GM18502 (cell line): Measurements from ENCODE around the gene FLNB.

Experiments used
- ATAC-seq: cut with Tn5 transposase; IDR thresholded peaks from one replicate; pipeline ENCODE4 v1.9.1; 2021; ENCODE audit warnings: mild to moderate bottlenecking; ENCODE audit not compliant: unreplicated experiment, poor library complexity

Gene FLNB

DNA sequence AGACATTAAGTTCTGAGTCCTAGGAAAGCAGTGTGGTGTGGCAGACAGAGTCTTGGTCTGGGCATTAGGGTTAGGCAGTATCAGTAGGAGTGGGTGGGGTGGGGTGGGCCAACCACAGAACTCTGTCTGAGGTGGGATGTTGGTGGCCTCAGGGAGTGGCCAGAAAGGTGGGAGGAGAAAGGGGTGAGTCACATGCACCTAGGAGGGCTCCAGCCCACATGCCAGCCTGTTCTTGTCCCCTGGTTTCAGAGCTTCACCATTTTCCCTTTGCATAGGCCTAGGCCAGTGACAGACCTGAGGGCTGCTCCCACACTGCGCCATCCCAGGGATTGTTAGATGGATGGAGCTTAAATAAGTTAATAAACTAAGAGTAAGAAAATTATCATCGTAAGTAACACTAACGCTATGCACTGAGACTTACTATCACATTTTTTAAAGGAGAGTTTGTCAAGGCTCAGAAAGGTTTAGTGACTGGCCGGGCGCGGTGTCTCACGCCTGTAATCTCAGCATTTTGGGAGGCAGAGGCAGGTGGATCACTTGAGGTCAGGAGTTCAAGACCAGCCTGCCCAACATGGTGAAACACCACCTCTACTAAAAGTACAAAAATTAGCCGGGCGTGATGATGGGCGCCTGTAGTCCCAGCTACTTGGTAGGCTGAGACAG, 168.7 kb downstream of the FLNB start:
- ATAC-seq, result no peak

DNA sequence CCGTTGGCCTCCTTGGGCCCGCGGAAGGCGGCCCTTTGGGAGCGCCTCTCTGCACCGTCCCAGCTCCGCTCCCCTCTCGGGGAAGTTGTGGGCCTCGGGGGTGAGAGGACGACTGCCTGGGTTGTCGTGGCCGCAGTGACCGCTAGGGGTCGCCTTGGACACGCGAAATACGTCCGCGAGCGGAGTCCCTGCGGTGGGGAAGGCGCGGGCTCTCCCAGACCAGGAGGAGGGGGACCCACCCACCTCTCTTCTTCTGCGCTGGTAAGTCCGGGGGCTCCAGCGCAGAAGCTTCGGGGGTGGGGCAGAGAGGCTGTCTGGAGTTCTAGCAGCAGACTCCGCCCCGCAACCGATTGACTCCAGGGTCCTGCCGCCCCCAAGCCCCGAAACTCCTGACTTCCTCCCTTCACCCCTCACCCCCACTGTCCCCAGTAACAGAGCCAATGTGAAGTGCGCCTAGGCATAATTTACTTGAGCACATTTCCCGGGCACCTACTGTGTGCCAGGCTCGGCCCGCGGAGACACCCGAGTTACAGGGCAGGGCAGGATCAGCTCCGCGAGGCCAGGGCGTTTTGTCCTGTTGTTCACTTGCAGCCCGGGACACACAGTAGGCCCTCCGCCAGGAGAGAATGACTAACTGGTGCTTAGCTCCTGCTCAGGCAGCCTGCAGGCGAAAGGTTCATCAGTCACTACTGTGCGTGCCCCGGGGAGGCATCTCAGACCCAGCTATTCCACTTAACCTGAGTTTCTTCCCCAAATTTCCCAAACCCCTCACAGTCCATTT, 169.7 kb downstream of the FLNB start:
- peak; percentile 84 for ATAC-seq

DNA sequence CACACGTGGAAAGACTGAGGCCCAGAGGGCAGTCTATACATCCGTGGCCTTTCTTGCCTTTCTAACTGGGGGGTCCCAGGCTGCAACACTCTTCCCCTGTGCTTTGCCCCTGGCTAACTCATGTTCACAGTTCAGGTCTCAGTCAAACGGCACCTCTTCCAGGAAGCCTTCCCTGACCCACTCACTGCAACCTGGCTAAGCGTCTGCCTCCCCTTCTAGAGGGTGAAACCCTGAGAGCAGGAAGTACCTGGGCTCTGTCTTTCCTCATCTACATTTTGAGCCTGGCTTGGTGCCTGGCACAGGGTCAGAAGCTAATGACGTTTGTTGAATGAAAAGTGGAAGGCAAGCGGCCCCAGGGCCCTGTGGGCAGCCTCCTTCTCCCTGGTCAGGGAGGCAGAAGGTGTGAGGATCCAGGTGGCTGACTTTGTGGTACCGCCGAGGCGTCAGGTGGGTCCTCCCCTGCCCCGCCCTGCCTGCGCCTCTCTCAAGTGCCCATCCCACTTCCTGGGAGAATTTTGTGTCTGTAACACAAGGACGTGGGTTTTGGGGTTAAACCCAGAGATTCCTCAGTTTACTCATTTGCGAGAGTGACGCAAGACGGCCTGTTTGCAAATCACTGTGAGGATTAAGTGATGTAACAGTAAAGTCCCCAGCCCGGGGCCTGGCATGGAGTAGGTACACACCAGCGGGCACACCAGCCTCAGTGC, 170.5 kb downstream of the FLNB start:
- ATAC-seq, result no peak

DNA sequence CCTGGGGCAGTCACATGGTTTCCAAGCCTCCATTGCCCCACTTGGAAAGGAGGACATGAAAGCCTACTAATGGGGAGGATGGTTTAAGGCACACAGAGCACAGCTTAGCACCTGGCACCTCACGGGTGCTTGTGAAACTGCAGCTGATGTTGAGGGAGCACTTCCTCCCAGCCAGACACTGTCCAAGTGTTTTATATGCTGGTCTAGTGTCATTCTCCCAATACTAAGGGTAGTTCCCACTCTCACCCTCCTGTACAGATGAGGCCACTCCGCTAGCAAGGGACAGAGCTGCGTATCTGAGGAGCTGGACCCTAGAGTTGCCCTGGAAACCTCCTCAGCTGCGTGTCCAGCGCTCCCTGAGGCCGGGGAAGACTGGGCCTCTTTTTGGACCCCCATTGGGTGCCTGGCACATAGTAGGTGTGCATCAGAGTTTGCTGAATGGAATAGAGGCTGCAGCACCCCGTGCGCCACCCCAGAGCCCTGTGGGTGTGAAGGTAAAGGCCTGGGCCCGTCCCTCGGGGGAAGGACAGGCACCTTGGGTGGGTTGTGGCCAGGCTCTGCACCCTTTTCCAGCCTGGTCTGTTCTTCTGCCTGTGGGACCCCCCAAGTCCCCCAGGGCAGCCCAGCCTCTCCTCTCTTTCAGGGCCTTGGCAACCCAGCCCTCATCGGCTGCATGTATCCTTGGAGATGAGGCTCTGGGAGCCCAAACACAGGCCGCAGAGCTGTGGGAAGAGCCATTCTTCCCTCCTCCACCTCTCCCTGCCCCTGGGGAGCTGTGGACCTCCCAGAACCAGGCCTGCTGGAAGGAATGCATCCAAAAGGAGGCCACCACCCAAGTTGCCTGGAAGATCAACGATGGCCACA, 171.2 kb downstream of the FLNB start:
- ATAC-seq, result no peak

DNA sequence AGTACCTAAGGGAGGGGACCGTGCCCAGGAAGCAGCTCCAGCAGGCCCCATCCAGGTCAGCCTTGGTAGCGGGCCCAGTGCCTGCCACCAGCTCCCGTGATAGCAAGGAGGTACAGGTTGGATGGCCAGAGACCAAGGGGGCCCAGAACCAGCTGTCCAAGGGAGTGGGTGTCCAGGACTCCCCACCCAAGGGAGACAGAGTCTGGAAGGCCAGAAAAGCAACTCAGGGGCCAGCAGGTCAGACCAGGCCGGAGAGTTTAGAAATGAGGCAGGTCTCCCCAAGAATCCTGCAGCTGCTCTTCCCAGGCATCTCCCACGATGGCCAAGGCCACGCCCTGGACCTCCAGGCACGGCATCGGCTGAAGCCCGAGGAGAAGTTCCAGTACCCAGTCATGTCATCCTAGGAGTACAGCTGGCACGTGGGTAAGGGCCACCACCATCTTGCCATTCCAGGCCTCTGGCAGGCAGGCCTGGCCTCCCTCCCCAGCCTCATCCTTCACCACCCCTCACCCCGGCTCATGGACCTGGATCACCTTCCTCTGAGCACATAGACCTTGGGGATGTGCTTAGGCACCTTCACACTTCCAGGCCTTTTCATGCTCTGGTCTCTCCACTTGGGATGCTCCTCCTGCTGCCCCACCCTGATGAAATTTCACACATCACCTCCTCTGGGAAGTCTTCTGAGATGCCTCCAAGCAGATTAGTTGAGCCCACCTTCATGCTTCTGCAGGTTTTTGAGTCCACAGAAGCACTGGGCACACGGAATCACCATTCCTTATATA, 172.1 kb downstream of the FLNB start:
- ATAC-seq, result no peak

DNA sequence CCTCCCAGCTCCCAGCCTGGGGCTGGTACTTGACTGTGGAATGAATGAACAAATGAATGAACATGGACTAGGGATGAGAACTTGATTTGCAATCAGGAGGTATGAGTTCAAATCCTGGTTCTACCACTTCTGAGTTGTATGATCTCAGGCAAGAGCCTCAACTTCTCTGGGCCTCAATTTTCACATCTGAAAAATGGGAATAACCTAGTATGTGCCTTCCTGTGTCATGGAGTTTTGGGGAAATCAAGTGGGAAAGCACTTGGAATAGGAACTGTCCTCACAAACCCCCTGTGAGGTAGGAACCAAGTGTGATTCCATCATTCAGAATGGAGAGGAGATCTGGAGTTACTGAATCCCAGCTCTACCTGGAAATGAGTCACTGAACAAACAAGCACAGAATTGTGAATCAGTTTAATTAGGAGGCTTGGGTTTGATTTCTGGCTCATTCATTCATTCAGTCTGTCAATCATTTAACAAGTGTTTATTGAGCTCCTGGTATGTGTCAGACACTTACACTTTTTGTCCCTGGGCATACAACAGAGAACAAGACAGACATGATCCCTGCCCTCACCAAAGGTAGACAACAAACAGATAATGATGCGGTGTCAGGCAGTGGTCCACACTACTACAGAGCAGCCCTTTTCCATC, 172.8 kb downstream of the FLNB start:
- ATAC-seq, result no peak

DNA sequence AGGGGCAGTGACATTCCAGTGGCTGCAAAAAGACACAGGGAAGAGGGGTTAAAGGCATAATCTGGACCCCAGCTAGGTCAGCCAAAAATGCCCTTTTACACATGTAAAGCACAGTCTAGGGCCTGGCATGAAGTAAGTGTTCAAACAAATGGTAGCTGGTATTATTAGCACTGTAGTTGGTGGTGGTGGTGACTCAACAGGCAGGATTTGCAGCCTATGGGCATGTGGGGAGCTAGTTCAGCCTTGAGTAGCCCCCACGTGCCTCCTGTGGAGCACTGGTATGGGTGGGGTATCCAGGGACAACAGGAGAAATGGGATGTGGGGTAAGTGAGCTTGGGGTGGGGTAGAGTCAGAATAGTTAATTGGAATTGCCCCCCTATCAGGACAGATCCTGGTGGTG, 175.0 kb downstream of the FLNB start:
- no peak for ATAC-seq

DNA sequence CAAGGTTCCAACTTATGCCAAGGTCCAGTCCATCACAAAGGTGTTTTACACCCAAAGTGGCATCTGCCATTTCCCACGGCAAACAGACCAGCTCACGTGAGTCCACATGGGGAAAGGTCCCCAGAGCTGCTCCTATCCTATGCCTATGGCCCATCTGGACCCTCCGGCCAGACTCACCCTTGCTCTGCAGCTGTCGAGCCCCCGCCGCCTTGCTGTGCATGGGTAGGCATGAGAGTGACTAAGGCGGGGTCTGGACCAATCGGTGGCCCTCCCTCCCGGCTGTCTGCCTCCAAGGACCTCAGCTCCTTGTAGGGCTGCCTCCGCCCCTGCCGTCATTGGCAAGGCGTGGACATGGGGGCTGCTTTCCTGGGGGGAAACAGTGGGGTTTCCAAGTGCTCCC, 175.7 kb downstream of the FLNB start:
- no peak for ATAC-seq

DNA sequence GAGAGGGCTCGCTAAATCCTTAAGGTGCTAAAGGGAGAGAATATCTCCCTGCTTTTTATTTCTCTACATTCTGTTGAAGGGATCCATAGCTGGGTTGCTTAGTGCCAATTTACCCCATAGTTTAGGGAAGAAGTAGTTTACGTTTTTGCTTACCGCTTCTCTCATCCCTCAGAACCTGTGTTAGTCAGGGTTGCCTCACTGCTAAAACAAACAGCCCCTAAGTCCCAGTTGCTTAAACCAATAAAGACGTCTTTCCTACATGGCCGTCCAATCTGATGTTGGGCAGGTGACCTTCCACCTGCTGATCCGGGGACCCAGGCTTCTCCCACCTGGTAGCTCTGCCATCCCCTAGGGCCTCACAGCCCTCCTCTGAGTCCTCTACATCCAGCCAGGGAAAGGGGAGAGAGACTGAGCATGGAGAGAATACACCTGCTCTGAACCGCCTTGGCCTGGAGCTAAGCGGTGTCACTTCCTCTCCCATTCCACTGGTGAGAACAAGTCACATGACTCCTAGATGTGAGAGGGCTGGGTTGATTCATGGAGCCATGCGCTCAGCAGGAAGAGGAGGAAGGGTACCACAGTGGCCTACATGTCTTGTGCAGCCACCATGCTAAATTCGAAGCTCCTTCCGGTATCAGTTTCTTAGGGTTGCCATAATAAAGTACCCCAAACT, 176.2 kb downstream of the FLNB start:
- no peak for ATAC-seq

DNA sequence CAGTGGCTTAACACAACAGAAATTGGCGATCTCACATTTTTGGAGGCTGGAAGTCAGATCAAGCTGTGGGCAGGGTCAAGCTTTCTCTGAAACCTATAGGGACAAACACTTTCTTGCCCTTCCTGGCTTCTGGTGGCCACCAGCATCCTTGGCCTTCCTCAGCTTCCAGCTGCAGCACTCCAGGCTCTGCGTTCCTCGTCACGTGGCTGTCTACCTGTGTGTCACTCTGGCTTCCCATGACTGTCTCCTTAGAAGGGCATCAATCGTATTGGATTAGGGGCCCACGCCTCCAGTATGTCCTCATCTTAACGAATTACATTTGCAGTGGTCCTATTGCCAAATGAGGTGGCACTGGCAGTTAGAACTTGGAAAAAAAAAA, 176.7 kb downstream of the FLNB start:
- ATAC-seq, result no peak

DNA sequence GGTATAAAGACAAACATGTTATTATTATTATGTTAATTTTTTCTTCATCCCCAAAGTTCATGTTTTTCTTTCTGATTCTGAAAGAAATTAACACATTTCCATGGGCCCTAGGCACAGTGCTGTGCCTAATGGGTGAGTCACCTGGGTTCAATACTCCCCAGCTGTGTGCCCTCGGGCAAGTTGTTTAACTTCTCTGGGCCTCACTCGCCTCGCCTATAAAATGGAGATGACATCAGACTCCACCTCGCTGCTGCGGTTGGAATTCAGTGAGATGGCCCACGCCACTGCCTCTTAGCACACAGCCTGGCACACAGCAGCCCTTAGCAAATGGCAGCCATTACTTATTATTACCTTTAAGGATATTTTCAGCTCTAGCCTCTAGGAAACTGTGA, 179.9 kb downstream of the FLNB start:
- ATAC-seq, result no peak

DNA sequence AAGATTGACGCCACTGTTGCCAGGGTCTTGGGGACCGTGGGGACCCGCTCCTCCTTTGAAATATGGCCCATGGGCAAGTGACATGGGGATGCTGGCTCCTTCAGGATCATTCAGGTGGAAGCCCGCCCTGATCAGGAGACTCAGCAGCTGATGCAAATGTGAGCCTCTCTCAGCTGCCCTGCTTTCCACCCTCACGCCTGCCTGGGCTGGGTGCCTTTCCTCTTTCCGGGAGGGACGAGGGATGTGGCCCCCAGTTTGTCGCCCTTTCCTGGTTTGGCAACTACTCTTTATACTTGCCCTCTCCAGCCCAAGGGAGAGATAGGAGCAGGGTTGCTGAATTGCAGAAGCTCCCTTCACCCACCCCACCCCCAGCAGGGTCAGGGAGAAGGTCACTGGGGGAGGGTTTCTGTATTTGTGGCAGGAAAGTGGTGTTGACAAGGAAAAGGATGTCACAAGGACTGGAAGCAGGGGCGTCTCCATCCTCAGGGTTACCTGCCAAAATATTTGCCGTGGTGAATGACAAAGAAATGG, 180.8 kb downstream of the FLNB start:
- no peak for ATAC-seq

DNA sequence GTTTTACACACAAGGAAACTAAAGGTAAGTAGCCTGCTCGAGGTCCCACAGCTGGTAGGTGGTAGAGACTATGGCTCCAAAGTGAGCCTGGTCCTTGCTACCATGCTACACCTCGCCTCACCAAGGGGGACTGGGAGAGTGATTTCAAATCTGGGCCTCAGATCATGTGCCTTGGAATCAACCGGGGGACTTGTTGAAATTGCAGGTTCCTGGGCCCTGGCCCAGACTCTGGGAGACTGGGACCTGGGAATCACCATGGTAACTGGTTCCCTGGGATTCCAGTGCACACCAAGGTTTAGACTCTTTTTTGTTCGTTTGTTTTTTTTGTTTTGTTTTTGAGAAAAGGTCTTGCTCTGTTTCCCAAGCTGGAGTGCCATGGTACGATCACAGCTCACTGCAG, 181.5 kb downstream of the FLNB start:
- no peak for ATAC-seq

DNA sequence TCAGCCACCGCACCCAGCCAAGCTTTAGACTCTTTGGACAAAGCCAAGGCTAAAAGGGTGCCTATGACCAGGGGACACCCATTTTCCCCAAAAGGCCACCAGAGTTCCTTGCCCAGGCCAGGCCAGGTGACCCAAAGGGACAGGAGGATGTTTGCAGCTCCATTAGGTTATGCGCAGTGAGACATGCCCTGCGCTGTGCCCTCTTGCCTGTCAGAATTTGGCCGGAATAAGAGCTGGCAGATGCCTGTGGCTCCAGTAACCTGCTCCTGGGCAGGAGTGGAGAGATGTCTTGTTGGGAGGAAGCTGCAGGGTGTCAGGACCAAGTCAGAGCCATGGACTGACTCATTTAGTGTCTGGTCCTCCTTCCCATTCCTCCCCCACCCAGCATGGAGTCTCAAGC, 182.1 kb downstream of the FLNB start:
- no peak for ATAC-seq

DNA sequence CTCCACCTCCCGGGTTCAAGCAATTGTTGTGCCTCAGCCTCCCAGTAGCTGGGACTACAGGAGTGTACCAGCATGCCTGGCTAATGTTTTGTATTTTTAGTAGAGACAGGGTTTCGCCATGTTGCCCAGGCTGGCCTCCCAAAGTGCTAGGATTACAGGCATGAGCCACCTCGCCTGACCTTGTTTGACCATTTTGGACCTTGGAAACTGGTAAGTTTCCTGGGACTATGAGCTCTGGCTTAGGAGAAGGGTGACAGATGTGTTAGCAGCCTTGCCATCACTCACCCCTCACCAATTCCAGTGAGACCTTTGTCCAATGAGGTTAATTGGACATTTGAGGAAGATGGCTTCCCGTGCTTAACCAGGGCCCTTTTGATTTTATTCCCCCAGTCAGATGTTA, 182.7 kb downstream of the FLNB start:
- ATAC-seq, result no peak

DNA sequence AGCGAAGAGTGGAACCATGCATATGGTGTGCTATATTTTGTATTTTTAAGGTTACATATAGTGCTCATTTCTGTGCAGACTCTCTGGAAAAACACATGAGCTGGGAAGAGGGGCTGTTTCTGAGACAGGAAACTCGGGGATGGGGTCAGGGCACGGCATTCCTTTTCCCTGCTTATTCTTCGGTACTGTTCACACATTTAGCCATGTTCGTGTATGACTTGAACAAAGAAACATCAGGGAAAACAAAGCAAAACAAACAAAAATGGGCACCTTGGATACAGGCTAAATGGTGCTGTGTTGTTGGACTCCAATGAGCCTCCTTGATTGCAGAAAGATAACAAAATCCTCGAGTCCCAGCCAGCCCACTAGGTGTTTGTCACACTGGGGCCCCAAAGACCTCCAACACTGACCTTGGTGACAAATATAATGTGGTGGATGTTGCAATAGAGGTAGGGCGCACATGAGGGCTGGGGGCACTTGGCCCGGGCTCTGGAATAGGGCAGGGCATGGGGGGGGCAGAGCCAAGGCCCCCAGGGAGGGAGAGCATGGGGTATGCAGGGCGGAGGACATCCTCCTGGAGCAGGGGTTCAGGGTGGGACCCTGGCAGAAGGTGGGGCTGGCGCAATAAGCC, 183.3 kb downstream of the FLNB start:
- no peak for ATAC-seq

DNA sequence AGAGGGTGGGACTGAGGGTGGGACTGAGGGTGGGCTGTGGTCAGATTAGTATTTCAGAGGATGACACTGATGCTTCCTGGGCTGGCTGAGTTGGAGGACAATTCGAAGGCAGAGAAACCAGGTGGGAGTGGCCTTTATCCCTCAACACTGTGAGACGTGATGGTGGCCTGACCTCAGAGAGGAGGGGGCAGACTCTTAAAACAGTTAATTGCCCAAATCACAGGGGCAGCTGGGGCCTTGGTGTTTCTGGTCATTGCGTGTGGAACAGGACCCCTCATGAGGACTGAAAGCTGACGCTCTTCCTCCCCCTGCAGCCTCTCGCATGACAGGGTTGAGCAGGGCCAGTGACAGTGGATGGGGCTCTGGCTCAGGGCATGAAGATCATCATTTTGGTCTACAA, 183.8 kb downstream of the FLNB start:
- no peak for ATAC-seq
